HepG2 (cell line): ENCODE results near the gene CAPN3. TPM values are rescaled to one million over a fixed set of nuclear protein-coding genes. Genes with fewer than 3 reads are reported as not detected.

ENCODE experiments used
- BRCA1 ChIP-seq: sonication (generic); formaldehyde crosslinking; IDR thresholded peaks from 2 replicates; pipeline ENCODE4 v1.4.0; 2020; ENCODE audit warnings: missing genetic modification reagents
- FOXC1 ChIP-seq: sonication (generic); formaldehyde crosslinking; IDR thresholded peaks from 2 replicates; pipeline ENCODE4 v1.8.0; 2022; ENCODE audit warnings: mild to moderate bottlenecking, missing genetic modification reagents, borderline replicate concordance
- FOXJ3 ChIP-seq: sonication (generic); formaldehyde crosslinking; IDR thresholded peaks from 2 replicates; pipeline ENCODE4 v1.4.0; 2020; ENCODE audit warnings: missing genetic modification reagents, mild to moderate bottlenecking, borderline replicate concordance
- GABPA ChIP-seq, 2 experiments: IDR thresholded peaks; 2 replicates each; pipeline ENCODE4 v1.6.1; 2011 to 2016; ENCODE audit warnings: low read depth in 2 of 2, low read length in 1 of 2, missing biosample characterization in 1 of 2, missing genetic modification characterization in 1 of 2
- MATR3 ChIP-seq: sonication (generic); formaldehyde crosslinking; IDR thresholded peaks from 2 replicates; pipeline ENCODE4 v1.4.0; 2020; ENCODE audit warnings: missing genetic modification reagents
- PHF20 ChIP-seq: sonication (generic); formaldehyde crosslinking; IDR thresholded peaks from 2 replicates; pipeline ENCODE4 v1.5.0; 2020; ENCODE audit warnings: mild to moderate bottlenecking, missing genetic modification reagents
- RAD21 ChIP-seq: fragments of 450-650 bp; formaldehyde crosslinking; IDR thresholded peaks from 2 replicates; pipeline ENCODE4 v1.5.0; 2020; ENCODE audit warnings: mild to moderate bottlenecking
- SOX6 ChIP-seq, 2 experiments: fragments of 450-650 bp in 1 of 2; sonication (generic) in 1 of 2; formaldehyde crosslinking in 1 of 2; IDR thresholded peaks; 2 replicates each; pipeline versions ENCODE4 v1.4.0 to v1.6.1; 2017 to 2020; ENCODE audit warnings: antibody characterized with exemption in 1 of 2, mild to moderate bottlenecking in 1 of 2, missing genetic modification reagents in 1 of 2
- TFE3 ChIP-seq: IDR thresholded peaks from 2 replicates; pipeline ENCODE4 v1.6.1; 2016
- ZBTB38 ChIP-seq: sonication (generic); formaldehyde crosslinking; IDR thresholded peaks from 2 replicates; pipeline ENCODE4 v1.5.1; 2020; ENCODE audit warnings: mild to moderate bottlenecking, missing genetic modification reagents
- ZNF143 ChIP-seq: sonication (generic); formaldehyde crosslinking; IDR thresholded peaks from 2 replicates; pipeline ENCODE4 v1.4.0; 2020; ENCODE audit warnings: missing genetic modification reagents
- ZNF20 ChIP-seq: sonication (generic); formaldehyde crosslinking; IDR thresholded peaks from 2 replicates; pipeline ENCODE4 v1.4.0; 2020; ENCODE audit warnings: mild to moderate bottlenecking, moderate library complexity, missing genetic modification reagents
- ZNF274 ChIP-seq: sonication (generic); formaldehyde crosslinking; IDR thresholded peaks from 2 replicates; pipeline ENCODE4 v1.5.1; 2020; ENCODE audit warnings: mild to moderate bottlenecking, missing genetic modification reagents
- ZNF326 ChIP-seq: sonication (generic); formaldehyde crosslinking; IDR thresholded peaks from 2 replicates; pipeline ENCODE4 v1.4.0; 2020; ENCODE audit warnings: missing genetic modification reagents, borderline replicate concordance
- ZNF556 ChIP-seq: sonication (generic); formaldehyde crosslinking; IDR thresholded peaks from 2 replicates; pipeline ENCODE4 v1.4.0; 2020; ENCODE audit warnings: mild to moderate bottlenecking, missing genetic modification reagents, borderline replicate concordance
- ZNF563 ChIP-seq: sonication (generic); formaldehyde crosslinking; IDR thresholded peaks from 2 replicates; pipeline ENCODE4 v1.8.0; 2022; ENCODE audit warnings: mild to moderate bottlenecking, moderate library complexity, missing genetic modification reagents
- polyA plus RNA-seq, 8 experiments: library from polyadenylated mRNA; depleted of rRNA in 3 of 8; stranded (reverse) in 7 of 8; unstranded in 1 of 8; fragments of >200 nt; fragmentation: Illumina TruSeq in 4 of 8; extraction: Trizol in 4 of 8; gene quantifications; 2 replicates each; pipeline versions ENCODE4 v1.2.1 to v1.2.3, GENCODE V29; 2011 to 2016; ENCODE audit warnings: low read depth in 4 of 8, missing spikeins in 1 of 8, mixed read lengths in 1 of 8; ENCODE audit not compliant: insufficient read depth in 1 of 8
- total RNA-seq, 5 experiments: library from RNA; depleted of rRNA; stranded (reverse); fragments of >200 nt; fragmentation: Illumina TruSeq; extraction: Trizol; gene quantifications; 2 replicates each; pipeline ENCODE4 v1.2.3, GENCODE V29; 2016; ENCODE audit warnings: low read depth in 1 of 5
- TF ChIP-seq, protein P1 (sequence below): sonication (generic); formaldehyde crosslinking; IDR thresholded peaks from 2 replicates; pipeline ENCODE4 v1.4.0; 2020; ENCODE audit warnings: mild to moderate bottlenecking, missing genetic modification reagents
- TF ChIP-seq, protein P2 (sequence below), 2 experiments: sonication (generic) in 1 of 2; formaldehyde crosslinking in 1 of 2; IDR thresholded peaks; 2 replicates each; pipeline versions ENCODE4 v1.4.0 to v1.6.1; 2016 to 2020; ENCODE audit warnings: borderline replicate concordance in 1 of 2, low read depth in 1 of 2, mild to moderate bottlenecking in 1 of 2, missing genetic modification reagents in 1 of 2

The CAPN3 gene
- total and polyA plus RNA-seq, 2 of the 13 experiments (the other 11 are each of a cell fraction or from before 2014, with no cell fraction given), result 1.3 to 4.6 TPM

DNA sequence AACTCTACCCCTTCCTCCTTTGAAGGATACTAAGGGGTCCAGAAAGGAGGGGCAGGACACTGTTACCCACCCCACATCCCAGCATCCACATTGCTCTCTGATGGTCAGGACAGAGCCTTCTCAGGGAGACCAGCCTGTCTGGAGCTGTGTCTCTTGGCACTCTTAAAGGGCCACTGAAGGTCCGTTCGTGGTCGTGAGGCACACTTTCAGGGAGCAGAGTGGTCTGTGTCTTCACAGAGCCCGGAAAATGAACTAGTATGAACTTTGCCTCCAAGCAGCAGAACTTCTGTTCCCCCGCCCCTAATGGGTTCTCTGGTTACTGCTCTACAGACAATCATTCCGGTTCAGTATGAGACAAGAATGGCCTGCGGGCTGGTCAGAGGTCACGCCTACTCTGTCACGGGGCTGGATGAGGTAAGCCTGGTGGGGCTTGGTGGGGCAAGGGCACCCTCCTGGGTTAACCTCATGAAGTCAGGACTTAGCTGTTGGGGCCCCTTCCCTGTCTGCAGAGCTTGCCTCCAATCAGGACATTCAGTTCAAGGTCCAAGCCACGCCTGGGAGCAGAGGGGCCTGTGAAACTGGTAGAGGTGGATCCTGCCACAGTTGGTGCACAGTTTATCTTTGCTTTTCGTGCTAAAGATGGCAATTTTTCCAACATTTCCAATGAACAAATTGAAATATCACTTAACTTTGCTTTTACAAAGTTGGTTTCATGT, 33.2 kb downstream of the CAPN3 start (continued):
- TF ChIP-seq SOX6 (IDR thresholded peaks at IDR 0.05) (no peak), SOX6 (CRISPR knock-in tag; IDR thresholded peaks at IDR 0.05) (peak; percentile 92), FOXC1 (peak; percentile 65; the same call in 1 of the 2 replicates), PHF20 (peak; percentile 59), ZNF556 (CRISPR knock-in tag) (peak; percentile 87; the same call in 1 of the 2 replicates), TFE3 (CRISPR knock-in tag) (peak; percentile 100), ZBTB38 (peak; percentile 63; the same call in 1 of the 2 replicates), ZNF326 (CRISPR knock-in tag) (no peak), ZNF274 (peak; percentile 62; the same call in 1 of the 2 replicates), ZNF563 (CRISPR knock-in tag) (no peak), ZNF20 (no peak), RAD21 (CRISPR knock-in tag) (peak; percentile 32; the same call in 1 of the 2 replicates), BRCA1 (CRISPR knock-in tag) (no peak), GABPA (IDR thresholded peaks at IDR 0.05; ENCODE audit: low read depth, low read length) (no peak), GABPA (CRISPR knock-in tag; IDR thresholded peaks at IDR 0.05; ENCODE audit: low read depth) (peak; percentile 55; the same call in 1 of the 2 replicates), ZNF143 (CRISPR knock-in tag) (no peak), FOXJ3 (CRISPR knock-in tag) (0 out of 2 replicates have a peak, but pooled peaks have one; percentile 0), MATR3 (CRISPR knock-in tag) (no peak)
- TF ChIP-seq, protein P1, sequence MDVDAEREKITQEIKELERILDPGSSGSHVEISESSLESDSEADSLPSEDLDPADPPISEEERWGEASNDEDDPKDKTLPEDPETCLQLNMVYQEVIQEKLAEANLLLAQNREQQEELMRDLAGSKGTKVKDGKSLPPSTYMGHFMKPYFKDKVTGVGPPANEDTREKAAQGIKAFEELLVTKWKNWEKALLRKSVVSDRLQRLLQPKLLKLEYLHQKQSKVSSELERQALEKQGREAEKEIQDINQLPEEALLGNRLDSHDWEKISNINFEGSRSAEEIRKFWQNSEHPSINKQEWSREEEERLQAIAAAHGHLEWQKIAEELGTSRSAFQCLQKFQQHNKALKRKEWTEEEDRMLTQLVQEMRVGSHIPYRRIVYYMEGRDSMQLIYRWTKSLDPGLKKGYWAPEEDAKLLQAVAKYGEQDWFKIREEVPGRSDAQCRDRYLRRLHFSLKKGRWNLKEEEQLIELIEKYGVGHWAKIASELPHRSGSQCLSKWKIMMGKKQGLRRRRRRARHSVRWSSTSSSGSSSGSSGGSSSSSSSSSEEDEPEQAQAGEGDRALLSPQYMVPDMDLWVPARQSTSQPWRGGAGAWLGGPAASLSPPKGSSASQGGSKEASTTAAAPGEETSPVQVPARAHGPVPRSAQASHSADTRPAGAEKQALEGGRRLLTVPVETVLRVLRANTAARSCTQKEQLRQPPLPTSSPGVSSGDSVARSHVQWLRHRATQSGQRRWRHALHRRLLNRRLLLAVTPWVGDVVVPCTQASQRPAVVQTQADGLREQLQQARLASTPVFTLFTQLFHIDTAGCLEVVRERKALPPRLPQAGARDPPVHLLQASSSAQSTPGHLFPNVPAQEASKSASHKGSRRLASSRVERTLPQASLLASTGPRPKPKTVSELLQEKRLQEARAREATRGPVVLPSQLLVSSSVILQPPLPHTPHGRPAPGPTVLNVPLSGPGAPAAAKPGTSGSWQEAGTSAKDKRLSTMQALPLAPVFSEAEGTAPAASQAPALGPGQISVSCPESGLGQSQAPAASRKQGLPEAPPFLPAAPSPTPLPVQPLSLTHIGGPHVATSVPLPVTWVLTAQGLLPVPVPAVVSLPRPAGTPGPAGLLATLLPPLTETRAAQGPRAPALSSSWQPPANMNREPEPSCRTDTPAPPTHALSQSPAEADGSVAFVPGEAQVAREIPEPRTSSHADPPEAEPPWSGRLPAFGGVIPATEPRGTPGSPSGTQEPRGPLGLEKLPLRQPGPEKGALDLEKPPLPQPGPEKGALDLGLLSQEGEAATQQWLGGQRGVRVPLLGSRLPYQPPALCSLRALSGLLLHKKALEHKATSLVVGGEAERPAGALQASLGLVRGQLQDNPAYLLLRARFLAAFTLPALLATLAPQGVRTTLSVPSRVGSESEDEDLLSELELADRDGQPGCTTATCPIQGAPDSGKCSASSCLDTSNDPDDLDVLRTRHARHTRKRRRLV (CRISPR knock-in tag), result no peak
- TF ChIP-seq, protein P2, sequence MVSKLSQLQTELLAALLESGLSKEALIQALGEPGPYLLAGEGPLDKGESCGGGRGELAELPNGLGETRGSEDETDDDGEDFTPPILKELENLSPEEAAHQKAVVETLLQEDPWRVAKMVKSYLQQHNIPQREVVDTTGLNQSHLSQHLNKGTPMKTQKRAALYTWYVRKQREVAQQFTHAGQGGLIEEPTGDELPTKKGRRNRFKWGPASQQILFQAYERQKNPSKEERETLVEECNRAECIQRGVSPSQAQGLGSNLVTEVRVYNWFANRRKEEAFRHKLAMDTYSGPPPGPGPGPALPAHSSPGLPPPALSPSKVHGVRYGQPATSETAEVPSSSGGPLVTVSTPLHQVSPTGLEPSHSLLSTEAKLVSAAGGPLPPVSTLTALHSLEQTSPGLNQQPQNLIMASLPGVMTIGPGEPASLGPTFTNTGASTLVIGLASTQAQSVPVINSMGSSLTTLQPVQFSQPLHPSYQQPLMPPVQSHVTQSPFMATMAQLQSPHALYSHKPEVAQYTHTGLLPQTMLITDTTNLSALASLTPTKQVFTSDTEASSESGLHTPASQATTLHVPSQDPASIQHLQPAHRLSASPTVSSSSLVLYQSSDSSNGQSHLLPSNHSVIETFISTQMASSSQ (IDR thresholded peaks at IDR 0.05; ENCODE audit: low read depth), result no peak
- TF ChIP-seq, protein P2 (CRISPR knock-in tag; IDR thresholded peaks at IDR 0.05; ENCODE audit: borderline replicate concordance), result peak; percentile 86; the same call in 1 of the 2 replicates
